ENCODE data around the gene RAB10.

- TF ChIP-seq POLR2AphosphoS5 (IDR thresholded peaks at IDR 0.05; ENCODE audit: low read depth, low read length) (no peak; the same call in 1 of the 2 replicates), REST (IDR thresholded peaks at IDR 0.05; ENCODE audit: insufficient read depth in 1 of 2, low read depth in 2 of 2, low read length in 2 of 2) (peak in 1 of 2 experiments; percentile 32; a peak in 1 of 4 replicates), TAF1 (IDR thresholded peaks at IDR 0.05; ENCODE audit: borderline replicate concordance, insufficient read depth, low read length) (0 out of 2 replicates have a peak, but pooled peaks have one; percentile 36), SIN3A (IDR thresholded peaks at IDR 0.05; ENCODE audit: borderline replicate concordance, insufficient read depth, low read length) (no peak), FOXP2 (optimal IDR thresholded peaks at IDR 0.05; ENCODE audit: borderline replicate concordance, extremely low read depth, extremely low read length, insufficient read depth) (peak; percentile 90)
Observed at GRCh38 chr2:26184555-26185303, 150.8 kb downstream of the RAB10 start.

Data from PFSK-1 (cell line).